NCI-H2171 treated with DMSO at 0.1 percent for 48 hours (cell line): ENCODE results near the gene CAPZB.

Experiments used
- DNase-seq: peaks from one replicate; lab custom pipeline; 2025; lab: John Stamatoyannopoulos, UW

The CAPZB gene

DNA sequence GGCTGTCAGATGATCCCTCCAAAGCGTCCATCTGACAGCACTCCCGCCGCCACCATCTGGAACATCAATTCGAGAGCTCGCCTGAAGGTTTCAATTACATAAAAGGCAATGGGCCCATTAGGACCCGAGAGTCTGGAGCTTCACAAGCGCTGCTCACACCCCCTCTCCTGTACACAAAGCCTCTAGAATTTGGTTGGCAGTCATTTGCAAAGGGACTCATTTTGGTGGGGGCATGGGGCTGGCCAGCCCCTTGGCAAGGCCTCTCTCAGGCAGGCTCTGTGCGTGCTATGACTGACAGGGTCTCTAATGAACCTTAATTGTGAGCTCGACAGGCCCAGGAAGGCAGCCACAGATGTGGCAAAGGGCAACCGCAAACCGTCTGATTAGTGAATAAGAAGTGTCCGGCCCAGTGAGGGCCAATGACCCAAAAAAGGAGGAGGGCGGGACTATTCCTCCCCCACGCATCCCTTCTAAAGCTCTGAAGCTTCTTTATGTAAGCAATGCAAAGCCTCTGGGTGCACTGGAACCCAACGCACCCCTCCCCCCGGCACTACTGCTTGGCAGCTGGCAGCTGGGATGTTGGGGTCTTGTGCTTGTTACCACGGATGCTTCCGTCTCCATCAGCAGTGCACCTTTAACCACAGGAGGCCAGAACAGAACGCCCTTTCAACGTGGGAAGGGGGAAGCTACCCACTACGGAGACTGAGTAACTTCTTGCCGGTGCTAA, 79.4 kb downstream of the CAPZB start:
- peak; percentile 97 for DNase-seq

DNA sequence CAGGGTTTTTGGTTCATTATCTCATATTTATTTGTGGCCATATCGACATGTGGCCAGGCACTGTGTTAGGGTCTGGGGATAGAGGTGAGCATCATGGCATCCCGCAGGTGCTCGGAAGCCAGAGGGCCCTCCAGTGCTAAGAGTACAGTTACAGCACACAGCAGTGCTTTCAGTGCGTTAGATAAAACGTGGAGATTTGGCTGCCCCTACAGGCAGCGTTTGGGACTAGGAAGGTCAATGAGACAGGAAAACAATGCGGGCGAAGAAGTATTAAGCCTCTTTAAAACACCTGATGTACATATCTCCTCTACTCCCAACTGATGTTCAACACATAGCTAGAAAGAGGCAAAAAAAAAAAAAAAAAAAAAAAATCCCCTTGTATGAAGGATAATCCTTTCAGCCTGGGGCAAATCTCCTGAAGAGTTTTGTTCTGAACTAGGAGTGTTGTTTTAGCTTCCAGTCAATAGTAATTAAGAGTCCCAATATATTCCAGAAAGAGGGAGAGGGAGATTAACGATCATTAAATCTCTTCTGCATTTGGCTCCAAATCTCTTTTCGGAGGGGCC, 80.1 kb downstream of the CAPZB start:
- DNase-seq: peak; percentile 93

DNA sequence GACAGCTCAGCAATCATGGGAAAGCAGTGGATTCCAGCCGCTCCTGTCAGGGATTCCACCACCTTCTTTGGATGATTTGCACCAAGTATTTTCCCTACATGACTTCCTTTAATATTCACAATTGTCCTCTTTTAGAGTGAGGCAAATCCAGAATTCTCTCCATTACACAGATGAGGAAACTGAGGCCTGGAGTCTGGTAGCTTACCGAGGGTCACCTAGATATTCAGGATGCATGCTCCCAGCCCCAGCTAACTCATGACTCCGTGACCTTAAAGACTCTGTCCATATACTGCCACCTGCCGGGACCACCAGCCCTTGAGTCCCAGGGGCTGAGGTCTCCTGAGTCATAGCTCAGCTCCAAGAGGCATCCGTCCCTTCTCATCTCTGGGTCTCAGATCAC, 80.6 kb downstream of the CAPZB start:
- DNase-seq: no peak

DNA sequence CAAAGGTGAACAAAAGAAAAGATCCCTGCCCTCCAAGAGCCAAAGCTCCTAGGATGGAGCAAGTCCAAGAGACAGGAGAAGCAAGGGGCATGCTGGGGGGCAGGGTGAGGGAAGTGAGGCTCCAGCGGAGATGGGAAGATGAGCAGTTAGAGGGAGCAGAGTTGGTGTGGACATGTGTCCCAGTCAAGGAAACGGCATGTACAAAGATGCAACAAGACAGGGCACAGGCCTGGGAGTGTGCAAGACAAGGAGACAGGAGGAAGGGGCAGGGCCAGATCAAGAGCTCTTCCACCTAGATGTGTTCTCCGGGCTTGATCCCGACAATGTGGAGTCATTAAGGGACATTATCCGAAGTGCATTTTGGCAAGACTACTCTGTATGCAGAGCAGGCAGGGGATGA, 82.1 kb downstream of the CAPZB start:
- DNase-seq: no peak

DNA sequence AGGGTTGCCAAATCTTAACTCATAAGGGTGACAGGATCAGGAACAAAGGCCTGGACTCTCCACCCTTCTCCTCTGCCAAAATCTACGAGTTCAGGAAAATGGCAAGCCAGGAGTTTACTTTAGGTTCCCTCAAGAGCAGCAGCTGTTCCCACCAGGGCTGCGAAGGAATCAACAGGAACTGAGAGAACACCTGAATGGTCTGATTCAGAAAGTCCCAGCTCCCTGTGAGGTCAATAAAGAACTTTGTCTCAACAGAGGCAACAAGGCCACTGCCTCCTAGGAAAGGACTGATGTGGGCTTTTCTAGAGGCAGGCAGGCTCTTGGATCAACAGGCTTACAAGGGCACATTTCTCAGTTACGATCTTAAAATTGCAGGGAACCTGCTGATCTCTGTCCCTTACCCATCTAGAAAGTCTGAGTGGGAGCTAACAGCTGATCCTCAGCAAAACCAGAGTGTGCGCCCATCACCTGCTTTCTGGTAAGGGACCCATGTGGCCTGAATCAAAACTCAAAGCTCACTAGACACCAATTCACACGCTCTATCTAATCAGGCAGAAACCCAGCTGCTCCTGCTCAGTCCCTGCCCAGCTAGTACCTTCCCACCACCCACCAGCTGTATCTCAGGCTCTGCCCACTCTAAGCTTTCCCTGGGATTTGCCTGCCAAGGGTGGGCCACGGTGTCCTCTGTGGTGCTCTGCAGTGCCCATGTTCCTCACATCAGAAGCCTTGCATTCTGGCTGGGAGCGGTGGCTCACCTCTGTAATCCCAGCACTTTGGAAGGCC, 83.1 kb downstream of the CAPZB start:
- peak; percentile 77 for DNase-seq

DNA sequence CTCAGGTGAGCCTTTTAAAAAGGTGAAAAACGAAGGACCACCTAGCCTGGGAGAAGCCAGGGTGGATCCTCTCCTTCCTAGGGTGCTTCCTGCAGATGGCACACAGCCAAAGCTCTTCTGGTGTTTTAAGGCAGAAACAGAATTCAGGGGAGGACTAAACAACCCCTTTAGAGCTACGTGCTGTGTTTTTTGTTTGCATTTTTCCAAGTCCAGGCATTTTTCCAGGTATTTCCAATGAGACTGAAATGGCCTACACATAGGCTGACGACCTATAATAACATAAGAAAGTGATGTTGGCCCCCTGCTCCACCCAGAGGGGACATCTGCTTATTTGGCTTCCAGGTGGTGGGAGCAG, 83.8 kb downstream of the CAPZB start:
- no peak for DNase-seq

DNA sequence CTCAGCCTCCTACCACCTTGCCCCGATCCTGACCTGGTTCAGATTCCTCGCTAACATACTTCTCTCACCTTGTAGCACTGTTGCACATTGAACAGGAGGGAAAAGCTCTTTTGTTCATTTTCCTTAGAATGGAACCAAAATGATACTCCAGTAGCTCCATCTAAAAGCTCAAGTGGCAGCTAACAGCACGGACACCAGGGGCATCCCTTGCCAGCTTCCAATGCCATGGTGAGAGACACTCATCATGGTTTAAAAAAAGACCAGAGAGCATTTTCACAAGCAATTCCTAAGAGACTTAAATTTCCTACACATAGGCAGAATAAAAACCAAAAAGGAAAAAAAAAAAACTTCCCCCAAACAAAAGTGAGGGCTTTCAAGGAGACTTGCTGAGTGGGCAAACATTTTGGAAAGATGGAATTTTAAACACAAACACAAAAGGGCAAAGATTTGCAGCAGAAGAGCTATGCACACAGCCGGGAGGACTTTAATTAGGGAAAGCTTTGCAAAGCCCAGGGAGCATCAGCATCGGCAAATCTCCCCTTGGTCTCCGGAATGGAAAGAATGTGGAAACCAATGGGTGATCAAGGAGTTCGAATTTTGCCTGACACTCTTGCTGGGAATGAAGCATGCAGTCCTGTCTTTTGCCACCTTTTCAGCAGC, 84.3 kb downstream of the CAPZB start:
- no peak for DNase-seq

DNA sequence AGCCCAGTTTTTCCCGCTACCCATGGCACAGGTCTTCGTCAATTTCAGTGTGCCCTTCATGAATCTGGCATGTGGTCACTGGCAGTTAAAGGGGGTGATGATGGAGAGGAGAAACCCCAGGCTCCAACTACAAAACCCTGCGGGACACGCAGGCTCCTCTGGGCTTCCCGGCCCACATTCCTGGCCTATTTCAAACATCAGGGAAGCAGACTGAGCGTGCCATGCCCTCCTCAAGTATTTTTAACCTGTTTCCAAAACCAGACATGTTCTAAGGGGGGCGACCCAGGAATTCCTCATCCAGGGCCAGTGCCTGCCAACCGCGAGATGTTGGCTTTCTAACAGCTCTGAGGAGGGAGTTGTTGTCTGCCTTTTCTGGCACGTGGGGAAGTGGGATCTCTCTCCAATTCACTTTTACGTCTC, 85.1 kb downstream of the CAPZB start:
- no peak for DNase-seq

DNA sequence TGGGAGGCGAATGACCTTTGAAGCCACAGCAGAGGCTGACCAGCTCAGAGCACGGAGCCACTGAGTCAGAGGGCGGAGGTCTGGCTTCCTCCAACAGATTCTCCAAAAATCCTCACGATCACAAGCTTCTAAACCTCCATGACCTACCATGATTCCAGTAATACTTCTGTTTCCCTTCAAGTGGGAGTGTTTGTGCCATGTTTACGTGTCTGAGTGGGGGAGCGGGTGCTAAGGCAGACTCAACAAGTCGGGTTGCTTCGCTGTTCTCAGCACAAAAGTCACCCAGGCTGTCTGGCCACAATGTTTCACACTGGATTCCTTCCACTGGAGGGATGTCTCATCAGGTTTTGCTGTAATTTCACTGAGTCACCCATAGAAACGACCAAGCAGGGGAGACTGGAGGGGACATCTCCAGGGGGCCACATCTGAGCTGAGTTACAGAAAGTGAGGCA, 87.0 kb downstream of the CAPZB start:
- no peak for DNase-seq

DNA sequence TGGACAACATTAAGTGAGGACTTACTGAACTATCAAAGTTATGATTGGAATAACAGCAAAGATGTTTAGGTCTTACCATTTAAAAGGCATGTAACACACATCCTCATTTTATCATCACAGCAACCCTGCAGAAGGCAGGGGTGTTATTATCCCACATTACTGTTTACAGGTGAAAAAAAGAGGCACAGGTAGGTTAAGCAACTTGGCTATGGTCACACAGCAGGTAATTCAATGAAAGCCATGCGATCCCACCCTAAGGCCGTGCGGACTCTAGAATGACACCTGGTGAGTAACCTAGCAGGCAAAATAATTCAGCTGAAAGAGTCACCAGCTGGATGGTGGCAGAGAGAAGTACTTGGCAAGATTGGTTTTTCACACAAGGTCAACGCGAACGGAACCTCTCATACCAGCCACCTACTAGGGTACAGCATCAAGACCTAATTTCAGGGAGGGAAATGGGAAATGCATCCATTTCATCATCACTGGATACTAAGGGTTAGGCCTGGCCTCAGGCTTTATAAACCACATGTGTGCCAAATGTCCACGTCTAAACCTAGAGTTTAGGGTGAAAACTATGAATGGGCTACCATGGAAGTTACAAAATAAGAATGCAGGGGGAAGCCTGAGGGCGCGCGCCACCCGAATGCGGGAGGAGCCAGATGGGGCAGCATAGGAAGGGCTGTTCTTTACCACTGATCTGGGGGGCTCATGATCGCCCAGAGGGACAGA, 88.0 kb downstream of the CAPZB start:
- no peak for DNase-seq

DNA sequence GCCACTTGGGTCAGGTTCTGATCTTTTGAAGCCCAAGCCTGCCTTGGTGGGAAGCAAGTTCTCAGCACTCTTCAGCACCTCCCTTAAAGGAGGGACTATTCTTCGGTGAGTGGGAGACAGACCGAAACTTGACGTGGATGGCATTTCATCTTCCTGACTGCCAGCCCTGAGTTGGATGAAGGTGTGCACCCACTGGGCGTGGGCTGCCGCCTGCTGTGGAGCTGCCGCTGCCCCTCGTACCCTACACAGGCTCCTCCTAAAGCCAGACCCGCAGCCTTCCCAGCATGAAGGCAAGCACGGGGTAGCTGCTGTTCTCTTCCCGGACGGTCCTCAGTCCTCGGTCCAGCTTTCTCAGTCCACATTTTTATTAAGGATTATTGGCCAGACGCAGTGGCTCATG, 89.1 kb downstream of the CAPZB start:
- DNase-seq: no peak

DNA sequence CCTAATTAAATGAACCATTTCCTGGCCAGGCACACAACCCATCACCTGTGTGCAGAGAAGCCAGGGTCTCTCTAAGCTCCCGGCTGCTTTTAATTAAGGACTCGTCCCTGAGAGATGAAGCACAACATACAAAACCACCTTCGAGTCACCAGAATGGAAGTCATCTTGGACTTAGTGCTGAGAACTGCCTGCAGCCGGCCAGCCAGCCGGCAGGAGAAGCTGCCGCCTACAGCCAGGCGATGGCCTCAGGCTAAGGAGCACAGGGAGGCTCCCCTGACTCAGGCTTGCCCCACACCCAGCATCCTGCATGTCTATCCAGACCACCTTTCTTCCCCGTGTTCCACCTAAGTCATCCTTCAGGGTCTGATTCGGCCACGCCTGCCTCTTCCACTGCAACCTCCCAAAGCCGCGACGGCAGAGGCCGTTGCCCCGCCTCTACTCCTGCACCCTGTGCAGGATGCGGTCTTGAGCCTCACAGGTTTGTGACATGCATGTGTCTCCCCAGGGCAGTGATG, 89.6 kb downstream of the CAPZB start:
- no peak for DNase-seq

DNA sequence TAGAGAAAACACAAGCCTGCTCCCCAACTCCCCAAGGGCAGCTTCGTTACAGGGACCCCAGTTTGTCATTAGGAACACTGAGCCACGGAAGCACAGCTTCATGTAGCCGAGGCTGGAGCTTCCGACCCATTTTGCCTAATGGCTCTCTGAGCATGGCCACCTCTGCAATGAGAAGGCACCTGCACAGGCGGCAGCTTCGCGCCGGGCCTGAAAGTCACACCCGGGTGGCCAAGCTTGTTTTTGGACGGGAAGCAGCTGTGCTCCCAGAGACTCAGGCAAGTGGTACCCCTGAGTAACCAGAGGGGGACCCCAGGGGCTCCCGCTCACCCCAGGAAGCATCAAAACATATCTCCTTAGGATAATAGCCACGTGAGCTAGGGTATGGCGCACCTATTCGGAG, 92.3 kb downstream of the CAPZB start:
- DNase-seq: no peak

DNA sequence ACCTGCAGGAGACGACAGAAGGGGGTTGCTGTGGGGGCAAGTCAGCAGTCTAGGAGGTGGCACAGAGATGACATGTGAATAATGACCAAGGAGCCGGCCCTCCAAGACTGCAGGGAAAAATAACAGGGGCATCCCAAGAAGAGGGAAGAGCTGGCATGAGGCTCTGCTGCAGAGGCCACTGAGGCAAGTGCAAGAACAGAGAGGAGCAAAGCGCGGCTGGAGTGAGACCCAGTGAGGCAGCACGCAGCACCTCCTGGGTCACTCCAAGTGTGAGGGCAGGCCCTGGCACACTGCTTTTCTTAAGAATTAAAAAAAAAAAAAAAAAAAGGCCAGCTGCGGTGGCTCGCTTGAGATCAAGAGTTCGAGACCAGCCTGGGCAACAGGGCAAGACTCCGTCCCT, 93.1 kb downstream of the CAPZB start:
- DNase-seq: no peak

DNA sequence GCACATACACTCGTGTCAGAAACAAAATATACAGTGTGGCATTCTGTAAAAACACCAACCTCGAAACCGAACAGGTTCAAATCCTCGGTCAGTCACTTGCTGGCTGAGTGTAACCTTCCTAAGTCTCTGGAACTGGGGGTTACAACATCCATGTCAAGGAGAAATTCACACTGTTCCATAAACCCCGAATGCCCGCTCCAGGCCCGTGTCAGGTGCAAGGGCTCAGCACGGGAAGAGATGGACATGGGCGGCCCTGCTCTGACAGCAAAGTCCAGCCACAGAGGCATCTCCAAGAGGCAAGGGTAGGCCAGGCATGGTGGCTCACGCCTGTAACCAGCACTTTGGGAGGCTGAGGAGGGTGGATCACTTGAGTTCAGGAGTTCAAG, 93.8 kb downstream of the CAPZB start:
- no peak for DNase-seq

DNA sequence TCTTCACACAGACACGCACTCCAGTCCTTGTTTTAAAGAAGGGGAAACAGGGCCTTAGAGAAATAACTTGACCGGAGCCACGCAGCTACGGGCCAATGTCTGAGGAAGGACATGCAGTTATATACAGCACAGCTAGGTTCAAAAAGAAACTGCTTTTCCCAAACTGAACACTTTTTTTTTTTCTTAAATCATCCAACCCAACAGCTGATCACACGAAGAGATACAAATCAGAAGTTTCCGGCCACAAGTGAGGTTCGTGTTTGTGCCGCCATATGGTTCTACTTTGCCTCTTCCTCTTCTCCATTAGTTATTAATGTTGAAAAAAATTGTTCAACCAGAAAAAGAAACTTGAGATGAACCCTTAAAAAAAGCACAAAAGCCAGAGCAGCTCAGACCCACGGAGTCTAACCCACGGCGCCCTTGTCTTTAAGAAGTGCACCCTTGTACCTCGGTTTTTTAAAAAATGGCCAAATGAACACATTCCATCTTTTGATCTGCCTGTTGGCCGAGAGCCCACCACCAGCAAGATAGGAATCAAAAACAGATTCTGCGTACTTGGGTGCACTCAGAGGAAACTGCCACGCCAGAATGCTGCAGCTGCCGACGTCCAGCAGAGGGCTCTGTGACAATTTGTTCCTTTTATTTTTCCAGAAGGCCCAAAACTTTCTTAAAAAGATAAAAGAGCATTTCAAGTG, 94.3 kb downstream of the CAPZB start:
- peak; percentile 87 for DNase-seq

DNA sequence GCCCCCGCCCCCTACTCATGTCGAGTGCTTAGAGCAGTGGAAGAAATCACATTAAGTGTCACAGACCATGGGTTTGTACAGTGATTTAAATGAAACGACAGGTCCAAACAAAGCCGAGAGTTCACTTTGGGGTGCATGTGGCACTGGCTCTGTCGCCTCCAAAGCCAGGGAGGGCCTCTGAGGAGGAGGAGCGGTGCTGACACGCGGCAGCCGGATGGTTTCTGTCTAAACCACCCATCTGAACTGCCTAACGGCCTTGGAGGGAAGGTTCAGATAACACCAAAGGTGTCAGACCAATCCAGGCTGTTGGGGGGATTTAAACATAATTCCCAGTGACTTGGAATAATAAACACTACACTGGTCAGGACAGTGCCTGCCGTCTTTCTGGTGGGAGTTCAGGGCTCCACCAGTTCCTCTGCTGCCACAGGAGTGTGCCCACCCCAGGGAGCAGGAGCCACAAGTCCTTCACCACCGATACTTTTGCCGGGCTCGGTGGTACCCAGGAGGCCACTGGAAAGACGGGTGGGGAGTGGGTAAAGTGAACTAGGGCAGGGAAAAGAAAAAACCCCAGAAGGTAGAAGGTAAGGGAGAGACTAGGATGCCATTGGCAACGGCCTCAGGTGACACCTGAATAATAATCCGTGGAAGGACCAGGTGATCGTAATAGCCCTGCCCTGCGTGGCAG, 95.0 kb downstream of the CAPZB start:
- no peak for DNase-seq

DNA sequence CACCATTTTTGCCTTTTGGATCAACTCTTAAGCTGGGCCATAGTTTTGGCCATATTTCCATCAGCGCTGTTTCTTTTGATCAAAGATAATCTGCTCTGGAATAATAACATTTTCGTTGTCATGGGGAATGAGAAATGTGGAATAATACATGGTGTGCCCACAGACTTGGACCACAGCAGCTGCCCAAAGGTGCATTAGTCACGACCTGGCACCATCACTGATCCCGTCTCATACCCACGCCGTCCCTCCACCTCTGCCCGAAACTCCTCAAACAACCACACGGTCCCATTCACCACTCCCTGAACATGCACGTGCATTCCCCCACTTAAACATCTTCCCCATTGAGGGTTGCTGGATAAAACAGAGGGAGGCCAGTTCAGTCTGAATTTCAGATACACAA, 96.4 kb downstream of the CAPZB start:
- DNase-seq: no peak

DNA sequence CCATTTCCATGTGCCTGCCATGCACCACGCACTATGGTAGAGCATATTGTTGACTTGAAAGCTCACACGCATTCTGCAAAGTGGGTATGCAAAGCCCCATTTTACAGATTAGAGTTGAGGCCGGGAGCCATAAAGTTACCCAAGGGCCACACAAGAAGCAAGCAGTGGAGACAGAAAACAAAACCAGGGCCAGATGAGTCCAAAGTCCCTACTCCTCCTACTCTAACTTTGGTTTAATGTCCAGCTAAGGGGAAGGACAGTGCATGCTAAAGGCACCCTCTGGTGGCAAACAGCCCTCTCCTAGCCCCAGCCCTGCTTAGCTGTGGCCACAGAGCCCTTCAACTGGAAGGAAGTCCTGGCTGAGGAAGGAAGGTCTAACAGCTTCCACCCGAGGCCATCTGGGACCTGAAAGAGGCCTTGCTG, 98.3 kb downstream of the CAPZB start:
- no peak for DNase-seq

DNA sequence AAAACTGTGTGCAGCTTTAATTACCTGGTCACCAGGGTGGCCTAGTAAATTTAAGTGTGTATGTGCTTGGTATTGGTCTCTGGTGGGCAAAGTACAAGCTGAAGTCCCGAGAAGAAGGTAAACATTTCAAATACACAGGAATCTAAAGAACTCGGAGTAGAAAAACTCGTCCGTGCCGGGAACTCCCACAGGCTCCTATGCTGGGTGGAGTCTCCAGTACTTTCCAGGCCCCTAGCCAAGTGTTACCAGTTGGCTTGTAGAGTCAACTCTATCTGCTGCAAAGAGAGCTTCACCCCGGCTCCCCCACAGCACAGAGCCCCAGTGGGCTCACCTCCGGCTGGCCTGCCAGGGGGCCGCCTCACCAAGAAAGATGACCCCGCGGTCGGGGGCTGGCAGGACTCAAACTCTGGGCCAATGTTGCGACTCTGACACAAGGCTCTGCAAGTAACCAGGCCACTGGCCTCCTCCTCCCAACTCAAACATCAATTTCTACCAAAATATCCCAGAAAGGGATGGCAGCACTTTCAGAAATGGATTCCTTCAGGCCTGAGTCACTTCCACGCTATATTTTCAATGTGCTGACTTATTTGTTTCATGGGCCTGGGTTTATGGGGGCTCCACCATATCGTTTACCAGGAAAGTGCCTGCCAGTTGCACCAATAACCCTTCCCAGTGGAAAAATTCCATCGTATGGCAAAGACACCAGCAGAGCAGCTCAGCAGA, 99.3 kb downstream of the CAPZB start:
- no peak for DNase-seq
